Mesenchymal stem cell (in vitro differentiated cells and primary cell): ENCODE measurements around the gene H3-3A.
"Not testable (repeated sequence)": the region's sequence is repeated elsewhere in the genome, so short reads cannot be mapped to it uniquely, and the experiment has no call there.

Experiments
- DNase-seq: peaks from one replicate; pipeline ENCODE4 v3.0.0-alpha.2; 2013
- H2AFZ ChIP-seq: one replicate; pipeline ENCODE4 v1.6.1; 2013; ENCODE audit warnings: low read depth, mild to moderate bottlenecking, control low read depth, inconsistent platforms, low read length, moderate library complexity
- H2AK5ac ChIP-seq: 2 replicates; pipeline ENCODE4 v1.6.1; 2013; ENCODE audit warnings: low read length, moderate library complexity, mild to moderate bottlenecking, inconsistent platforms; ENCODE audit not compliant: severe bottlenecking
- H2BK120ac ChIP-seq: one replicate; pipeline ENCODE4 v1.6.1; 2013; ENCODE audit warnings: low read depth, mild to moderate bottlenecking, inconsistent platforms, low read length, moderate library complexity
- H2BK12ac ChIP-seq, 2 experiments: one replicate each; pipeline ENCODE4 v1.6.1; 2013; ENCODE audit warnings: inconsistent platforms in 2 of 2, low read length in 2 of 2, mild to moderate bottlenecking in 2 of 2, moderate library complexity in 2 of 2, control low read depth in 1 of 2
- H2BK15ac ChIP-seq: one replicate; pipeline ENCODE4 v1.6.1; 2013; ENCODE audit warnings: mild to moderate bottlenecking, low read depth, inconsistent platforms; ENCODE audit not compliant: poor library complexity, severe bottlenecking
- H2BK5ac ChIP-seq: 2 replicates; pipeline ENCODE4 v1.6.1; 2013; ENCODE audit warnings: low read depth, mild to moderate bottlenecking, low read length, control low read depth, inconsistent platforms; ENCODE audit not compliant: poor library complexity, severe bottlenecking
- H3K14ac ChIP-seq, 2 experiments: one replicate each; pipeline ENCODE4 v1.6.1; 2013; ENCODE audit warnings: inconsistent platforms in 2 of 2, low read length in 2 of 2, control low read depth in 1 of 2, mild to moderate bottlenecking in 1 of 2, moderate library complexity in 1 of 2
- H3K18ac ChIP-seq, 2 experiments: one replicate each; pipeline ENCODE4 v1.6.1; 2013; ENCODE audit warnings: inconsistent platforms in 2 of 2, low read length in 2 of 2, control low read depth in 1 of 2, low read depth in 1 of 2, mild to moderate bottlenecking in 1 of 2
- H3K23ac ChIP-seq, 2 experiments: one replicate each; pipeline ENCODE4 v1.6.1; 2013; ENCODE audit warnings: inconsistent platforms in 2 of 2, low read length in 2 of 2, mild to moderate bottlenecking in 2 of 2, moderate library complexity in 2 of 2, control low read depth in 1 of 2
- H3K27ac ChIP-seq: 2 replicates; pipeline ENCODE4 v1.5.1; 2013; ENCODE audit warnings: mild to moderate bottlenecking, moderate library complexity, low read length, control low read depth, inconsistent platforms; ENCODE audit not compliant: poor library complexity, severe bottlenecking
- H3K27me3 ChIP-seq, 2 experiments: 2 replicates each; pipeline versions ENCODE4 v1.6.1 to v1.7.0; 2013; ENCODE audit warnings: low read length in 2 of 2, mild to moderate bottlenecking in 2 of 2, moderate library complexity in 2 of 2, control low read depth in 1 of 2, inconsistent platforms in 1 of 2; ENCODE audit not compliant: control insufficient read depth in 1 of 2, insufficient read depth in 1 of 2
- H3K36me3 ChIP-seq, 2 experiments: 2 replicates each; pipeline versions ENCODE4 v1.6.1 to v1.7.0; 2013; ENCODE audit warnings: low read length in 2 of 2, control low read depth in 1 of 2, inconsistent platforms in 1 of 2, low read depth in 1 of 2, mild to moderate bottlenecking in 1 of 2; ENCODE audit not compliant: insufficient read depth in 2 of 2, control insufficient read depth in 1 of 2
- H3K4ac ChIP-seq, 2 experiments: one replicate each; pipeline ENCODE4 v1.6.1; 2013; ENCODE audit warnings: inconsistent platforms in 2 of 2, low read length in 2 of 2, mild to moderate bottlenecking in 2 of 2, moderate library complexity in 2 of 2, control low read depth in 1 of 2, low read depth in 1 of 2
- H3K4me1 ChIP-seq: 2 replicates; pipeline ENCODE4 v1.6.1; 2013; ENCODE audit warnings: low read depth, low read length, control low read depth; ENCODE audit not compliant: control insufficient read depth, insufficient read depth
- H3K4me2 ChIP-seq: 2 replicates; pipeline ENCODE4 v1.6.1; 2013; ENCODE audit warnings: low read length, mild to moderate bottlenecking, inconsistent platforms; ENCODE audit not compliant: poor library complexity, severe bottlenecking
- H3K4me3 ChIP-seq, 2 experiments: 2 replicates each; pipeline versions ENCODE4 v1.5.1 to v1.7.0; 2013; ENCODE audit warnings: low read length in 2 of 2, mild to moderate bottlenecking in 2 of 2, control low read depth in 1 of 2, low read depth in 1 of 2; ENCODE audit not compliant: insufficient read depth in 1 of 2
- H3K79me1 ChIP-seq: replicated peaks from 2 replicates; pipeline ENCODE4 v1.6.1; 2013; ENCODE audit warnings: mild to moderate bottlenecking, control low read depth, low read length, inconsistent platforms; ENCODE audit not compliant: poor library complexity, severe bottlenecking
- H3K9ac ChIP-seq: 2 replicates; pipeline ENCODE4 v1.7.0; 2013; ENCODE audit warnings: mild to moderate bottlenecking, low read length, moderate library complexity
- H3K9me3 ChIP-seq: 2 replicates; pipeline ENCODE4 v1.7.0; 2013; ENCODE audit warnings: mild to moderate bottlenecking, low read length; ENCODE audit not compliant: control insufficient read depth
- H4K8ac ChIP-seq: one replicate; pipeline ENCODE4 v1.6.1; 2013; ENCODE audit warnings: inconsistent platforms, mild to moderate bottlenecking, low read length, moderate library complexity
- H4K91ac ChIP-seq: one replicate; pipeline ENCODE4 v1.6.1; 2013; ENCODE audit warnings: mild to moderate bottlenecking, low read length, inconsistent platforms
- WGBS: methylation state at CpG from one replicate; pipeline ENCODE4 v1.1.7; 2013; ENCODE audit warnings: mixed read lengths; 5-methylcytosine and 5-hydroxymethylcytosine counted together

The H3-3A gene

DNA sequence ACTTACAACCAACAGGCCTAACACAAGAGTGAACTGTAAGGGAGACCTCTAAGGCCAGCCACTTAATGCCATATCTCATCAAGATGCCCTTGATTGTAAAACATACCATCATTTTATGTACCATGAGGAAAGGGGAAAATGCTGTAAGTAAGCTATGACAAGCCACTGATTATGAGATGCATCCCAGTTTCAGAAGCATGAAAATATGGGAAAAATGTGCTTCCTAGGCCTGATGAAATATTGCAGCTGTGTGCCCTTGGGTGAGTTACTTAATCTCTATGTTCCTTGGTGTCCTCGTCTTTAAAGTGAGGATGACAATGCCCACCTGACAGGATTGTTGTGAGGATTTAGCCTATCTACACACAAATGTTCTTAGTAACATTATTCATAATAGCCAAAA, 28.9 kb downstream of the H3-3A start:
- H4K8ac ChIP-seq = no peak overlapping the region
- H3K18ac ChIP-seq = no peak overlapping the region
- DNase-seq = no peak
- no peak overlapping the region for H3K4me2 ChIP-seq
- H3K9ac ChIP-seq = no peak overlapping the region
- H3K4ac ChIP-seq = no peak overlapping the region
- H4K91ac ChIP-seq = no peak overlapping the region
- H3K9me3 ChIP-seq = no peaks in the 10 kb centered on the region
- H2BK5ac ChIP-seq = no peak overlapping the region
- H3K14ac ChIP-seq = no peak overlapping the region
- no peaks in the 10 kb centered on the region for H3K4me1 ChIP-seq
- H2AFZ ChIP-seq = no peak overlapping the region
- H3K36me3 ChIP-seq = no peaks in the 10 kb centered on the region
- H3K79me1 ChIP-seq = no peaks in the 10 kb centered on the region
- peaks cover 9 to 15% of the 10 kb centered on the region in 2 experiments for H3K27me3 ChIP-seq
- H3K27ac ChIP-seq = no peak overlapping the region
- H2BK15ac ChIP-seq = no peak overlapping the region
- H3K23ac ChIP-seq = no peak overlapping the region
- H2BK120ac ChIP-seq = no peak overlapping the region
- H2BK12ac ChIP-seq = no peak overlapping the region
- no peak overlapping the region for H3K4me3 ChIP-seq
- WGBS = 100% methylated on average over 1 of the region's 1 CpG
- H2AK5ac ChIP-seq = no peak overlapping the region

DNA sequence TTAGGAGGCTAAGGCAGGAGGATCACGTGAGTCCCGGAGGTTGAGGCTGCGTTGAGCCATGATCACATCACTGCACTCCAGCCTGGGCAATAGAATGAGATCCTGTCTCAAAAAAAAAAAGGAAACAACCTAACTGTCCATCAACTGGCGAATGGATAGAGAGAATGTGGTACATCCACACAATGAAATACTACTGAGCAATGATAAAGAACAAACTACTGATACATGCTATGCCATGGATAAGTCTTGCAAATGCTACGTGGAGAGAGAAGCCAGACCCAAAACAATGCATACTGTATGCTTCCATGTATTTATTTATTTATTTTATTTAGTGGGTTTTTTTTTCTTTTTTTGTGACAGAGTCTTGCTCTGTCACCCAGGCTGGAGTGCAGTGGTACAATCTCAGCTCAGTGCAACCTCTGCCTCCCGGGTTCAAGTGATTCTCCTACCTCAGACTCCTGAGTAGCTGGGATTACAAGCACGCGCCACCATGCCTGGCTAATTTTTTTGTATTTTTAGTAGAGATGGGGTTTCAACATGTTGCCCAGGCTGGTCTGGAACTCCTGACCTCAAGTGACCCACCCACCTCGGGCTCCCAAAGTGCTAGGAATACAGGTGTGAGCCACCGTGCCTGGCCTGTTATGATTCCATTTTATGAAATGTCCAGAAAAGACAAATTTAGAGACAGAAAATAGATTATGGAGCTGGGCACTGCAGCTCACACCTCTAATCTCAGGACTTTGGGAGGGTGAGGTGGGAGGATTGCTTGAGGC, 29.7 kb downstream of the H3-3A start:
- not testable (repeated sequence) for H3K4me1 ChIP-seq, H2BK12ac ChIP-seq, H3K9me3 ChIP-seq, H3K4me2 ChIP-seq, H3K4me3 ChIP-seq, H2BK5ac ChIP-seq, H2AK5ac ChIP-seq, H2AFZ ChIP-seq, H3K36me3 ChIP-seq, H3K9ac ChIP-seq, DNase-seq, H3K27ac ChIP-seq, H3K18ac ChIP-seq, H2BK15ac ChIP-seq, H3K14ac ChIP-seq, H3K4ac ChIP-seq, H4K91ac ChIP-seq, H3K79me1 ChIP-seq, H2BK120ac ChIP-seq, H3K23ac ChIP-seq, H4K8ac ChIP-seq
- peaks cover 9 to 15% of the 10 kb centered on the region in 2 experiments for H3K27me3 ChIP-seq
- WGBS = 91% methylated on average over 8 of the region's 10 CpGs

DNA sequence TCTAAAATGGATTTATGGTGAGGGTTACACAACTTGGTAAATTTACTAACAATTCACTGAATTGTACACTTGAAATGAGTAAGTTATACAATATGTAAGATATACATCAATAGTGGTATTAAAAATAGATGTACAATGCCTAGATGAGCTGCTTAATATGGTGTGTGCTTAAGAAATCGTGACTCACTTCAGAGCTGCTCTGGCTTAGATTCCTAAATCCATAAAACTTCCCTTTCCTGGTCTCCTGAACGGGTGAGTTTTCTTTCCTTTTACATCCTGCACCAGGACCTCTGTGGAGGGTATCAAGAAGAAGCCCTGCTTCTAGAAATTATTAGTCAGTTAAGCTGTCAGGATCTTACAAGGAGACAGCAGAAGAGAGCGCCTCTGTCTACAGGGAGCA, 30.4 kb downstream of the H3-3A start:
- no peak overlapping the region for H3K4me2 ChIP-seq
- no peak overlapping the region for H2BK5ac ChIP-seq
- no peaks in the 10 kb centered on the region for H3K9me3 ChIP-seq
- no peak overlapping the region for H4K8ac ChIP-seq
- H3K27ac ChIP-seq = no peak overlapping the region
- H3K9ac ChIP-seq = peak overlapping the region; percentile 1
- no peaks in the 10 kb centered on the region for H3K4me1 ChIP-seq
- H2BK12ac ChIP-seq = no peak overlapping the region
- H3K14ac ChIP-seq = no peak overlapping the region
- no peaks in the 10 kb centered on the region for H3K36me3 ChIP-seq
- no peak overlapping the region for H2AFZ ChIP-seq
- H3K18ac ChIP-seq = no peak overlapping the region
- H2BK15ac ChIP-seq = no peak overlapping the region
- no peak overlapping the region for H3K4ac ChIP-seq
- peaks cover 9 to 15% of the 10 kb centered on the region in 2 experiments for H3K27me3 ChIP-seq
- no peak overlapping the region for H2BK120ac ChIP-seq
- H4K91ac ChIP-seq = no peak overlapping the region
- DNase-seq = no peak
- no peaks in the 10 kb centered on the region for H3K79me1 ChIP-seq
- 95% methylated on average over 2 of the region's 3 CpGs for WGBS
- no peak overlapping the region for H3K4me3 ChIP-seq
- H3K23ac ChIP-seq = no peak overlapping the region
- no peak overlapping the region for H2AK5ac ChIP-seq

DNA sequence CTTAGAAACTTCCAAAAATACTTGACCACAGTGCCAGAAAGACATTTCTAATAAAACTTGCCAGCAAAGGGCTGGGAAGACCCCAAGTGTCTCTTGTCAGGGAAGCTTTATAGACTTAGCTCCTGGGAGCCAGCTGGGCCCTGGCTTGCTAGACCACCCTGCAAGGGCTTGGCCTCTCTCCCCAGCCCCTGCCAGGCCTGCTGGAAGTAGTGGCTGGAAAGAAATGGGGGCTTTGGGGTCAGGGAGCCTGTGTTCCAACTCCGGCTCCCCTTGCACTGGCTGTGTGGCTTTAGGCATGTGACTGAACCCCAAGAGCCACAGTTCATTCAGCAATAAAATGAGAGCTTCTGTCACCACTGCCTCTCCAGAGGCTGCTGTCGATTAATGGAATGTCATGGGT, 31.1 kb downstream of the H3-3A start:
- no peak overlapping the region for H2AFZ ChIP-seq
- H2BK5ac ChIP-seq = no peak overlapping the region
- H3K27ac ChIP-seq = no peak overlapping the region
- no peak overlapping the region for H3K4ac ChIP-seq
- H3K27me3 ChIP-seq = peaks cover 13 to 15% of the 10 kb centered on the region in 2 experiments
- H2BK15ac ChIP-seq = no peak overlapping the region
- H3K4me3 ChIP-seq = no peak overlapping the region
- H3K79me1 ChIP-seq = no peaks in the 10 kb centered on the region
- no peak overlapping the region for H4K8ac ChIP-seq
- peaks cover 2% of the 10 kb centered on the region for H3K4me1 ChIP-seq
- 100% methylated on average over 2 of the region's 2 CpGs for WGBS
- H3K18ac ChIP-seq = no peak overlapping the region
- H3K9me3 ChIP-seq = no peaks in the 10 kb centered on the region
- no peak overlapping the region for H2AK5ac ChIP-seq
- H3K23ac ChIP-seq = no peak overlapping the region
- no peak overlapping the region for H4K91ac ChIP-seq
- H3K14ac ChIP-seq = no peak overlapping the region
- DNase-seq = no peak
- no peak overlapping the region for H3K4me2 ChIP-seq
- H2BK12ac ChIP-seq = no peak overlapping the region
- no peak overlapping the region for H2BK120ac ChIP-seq
- no peaks in the 10 kb centered on the region for H3K36me3 ChIP-seq
- no peak overlapping the region for H3K9ac ChIP-seq
